ENCODE results near the gene ZFHX3. TPM values are rescaled to one million over a fixed set of nuclear protein-coding genes. Genes with fewer than 3 reads are reported as not detected.

The ZFHX3 gene
- polyA plus RNA-seq, 4 donors, result 0.45 to 12.8 (median 2.7) TPM

DNA sequence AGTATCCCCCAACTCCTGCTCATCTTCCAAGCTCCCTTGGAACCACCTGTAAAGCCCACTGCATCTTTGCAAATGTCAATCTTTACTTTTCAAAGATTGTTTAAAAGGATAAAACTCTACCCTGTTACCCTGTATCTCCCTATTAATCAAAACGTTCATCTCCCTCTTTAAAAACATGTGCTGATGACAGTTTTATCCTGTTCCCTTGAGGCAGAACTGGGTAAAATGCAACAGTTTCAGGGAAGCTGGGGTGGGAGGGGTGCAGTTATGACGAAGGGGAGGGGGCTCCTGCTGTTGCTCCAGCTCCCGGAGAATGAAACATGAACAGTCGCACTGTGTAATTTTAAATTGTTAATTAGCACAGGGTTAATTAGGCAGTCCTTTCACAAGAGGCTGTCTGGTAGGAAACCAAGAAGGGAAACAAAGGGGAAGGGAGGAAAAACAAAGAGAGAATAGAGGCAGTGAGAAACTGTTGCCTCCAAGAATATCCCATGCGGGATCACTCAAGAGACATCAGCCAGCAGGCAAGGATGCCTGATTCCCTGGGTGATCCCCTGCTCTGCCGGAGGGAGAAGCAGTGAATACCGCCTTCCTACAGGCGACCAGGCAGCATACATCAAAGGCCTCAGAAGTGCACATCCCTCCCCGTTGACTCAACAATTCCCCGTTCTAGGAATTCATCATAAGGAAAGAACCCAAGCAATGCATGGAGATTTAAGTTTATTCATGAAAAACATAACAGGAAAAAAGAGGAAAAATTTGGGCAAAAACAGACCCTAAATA, 84.2 kb downstream of the ZFHX3 start:
- FAIRE-seq, result no peak
- no peaks in the 10 kb centered on the region for H3K27me3 ChIP-seq (ENCODE audit: control insufficient read depth in 3 of 3, insufficient read depth in 3 of 3, low read length in 3 of 3)
- peaks cover 0 to 10% (median 0%) of the 10 kb centered on the region in 3 donors for H3K4me1 ChIP-seq (ENCODE audit: control insufficient read depth in 3 of 3, insufficient read depth in 2 of 3, low read depth in 1 of 3, low read length in 2 of 3)
- 75 to 82% (median 79%) methylated on average over 10 of the region's 10 CpGs for WGBS, 3 donors
- DNase-seq, result no peak
- no peaks in the 10 kb centered on the region for H3K9me3 ChIP-seq (ENCODE audit: control insufficient read depth in 2 of 2, insufficient read depth in 1 of 2, low read depth in 1 of 2, low read length in 1 of 2)
- H3K27ac ChIP-seq (ENCODE audit: low read depth in 1 of 3, low read length in 2 of 3), result no peak overlapping the region
- peaks cover 0 to 25% (median 0%) of the 10 kb centered on the region in 3 donors for H3K36me3 ChIP-seq (ENCODE audit: control insufficient read depth in 3 of 3, insufficient read depth in 2 of 3, low read depth in 1 of 3, low read length in 3 of 3)
- no peak overlapping the region for H3K4me3 ChIP-seq (ENCODE audit: low read depth in 1 of 3, low read length in 3 of 3)

DNA sequence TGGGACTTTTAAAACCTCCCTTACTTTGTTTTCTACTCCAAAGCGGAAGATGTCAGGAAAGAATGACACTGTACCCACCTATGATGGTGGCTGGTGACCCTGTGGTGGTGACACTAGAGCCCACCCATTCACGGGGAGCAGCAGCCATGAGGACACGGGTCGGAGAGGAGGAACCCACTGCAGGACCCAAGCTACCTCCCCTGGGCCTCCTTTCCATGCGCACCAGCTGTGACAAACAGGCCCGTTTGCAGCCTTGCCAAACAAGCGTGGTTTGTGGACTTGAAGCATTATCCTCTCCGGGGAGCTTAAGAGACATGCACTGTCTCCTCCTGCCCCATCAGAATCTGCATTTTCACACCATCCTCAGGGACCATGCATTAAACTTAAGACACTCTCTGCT, 85.6 kb downstream of the ZFHX3 start:
- no peaks in the 10 kb centered on the region for H3K27me3 ChIP-seq (ENCODE audit: control insufficient read depth in 3 of 3, insufficient read depth in 3 of 3, low read length in 3 of 3)
- 51 to 74% (median 61%) methylated on average over 8 of the region's 8 CpGs for WGBS, 3 donors
- H3K36me3 ChIP-seq (ENCODE audit: control insufficient read depth in 3 of 3, insufficient read depth in 2 of 3, low read depth in 1 of 3, low read length in 3 of 3), result peaks cover 0 to 39% (median 4%) of the 10 kb centered on the region in 3 donors
- DNase-seq, result no peak
- no peak for FAIRE-seq
- peaks cover 0 to 10% (median 0%) of the 10 kb centered on the region in 3 donors for H3K4me1 ChIP-seq (ENCODE audit: control insufficient read depth in 3 of 3, insufficient read depth in 2 of 3, low read depth in 1 of 3, low read length in 2 of 3)
- no peak overlapping the region for H3K4me3 ChIP-seq (ENCODE audit: low read depth in 1 of 3, low read length in 3 of 3)
- no peak overlapping the region for H3K27ac ChIP-seq (ENCODE audit: low read depth in 1 of 3, low read length in 2 of 3)
- no peaks in the 10 kb centered on the region for H3K9me3 ChIP-seq (ENCODE audit: control insufficient read depth in 2 of 2, insufficient read depth in 1 of 2, low read depth in 1 of 2, low read length in 1 of 2)

DNA sequence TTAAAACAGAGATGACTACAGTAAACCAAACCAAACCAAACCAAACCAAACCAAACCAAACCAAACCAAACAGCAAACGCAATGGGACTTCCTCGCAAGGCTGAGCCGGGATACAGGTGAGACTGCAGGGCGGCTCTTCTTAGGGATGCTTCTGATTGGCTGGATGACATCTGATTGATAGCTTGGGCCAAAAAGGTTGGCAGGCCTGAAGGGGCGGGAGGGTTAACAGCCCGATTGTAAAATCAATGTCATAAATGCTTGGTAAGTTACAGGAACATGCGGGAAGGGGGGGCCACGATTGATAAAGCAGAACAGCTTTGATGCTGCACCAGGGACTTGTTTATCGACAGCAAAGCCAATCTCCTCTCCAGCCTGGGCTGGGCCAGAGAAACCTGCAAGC, 86.1 kb downstream of the ZFHX3 start:
- peaks cover 0 to 10% (median 0%) of the 10 kb centered on the region in 3 donors for H3K4me1 ChIP-seq (ENCODE audit: control insufficient read depth in 3 of 3, insufficient read depth in 2 of 3, low read depth in 1 of 3, low read length in 2 of 3)
- DNase-seq (peak in 1 of 2 donors; percentile 69), FAIRE-seq (no peak)
- H3K36me3 ChIP-seq (ENCODE audit: control insufficient read depth in 3 of 3, insufficient read depth in 2 of 3, low read depth in 1 of 3, low read length in 3 of 3), result peaks cover 0 to 38% (median 4%) of the 10 kb centered on the region in 3 donors
- whole genome bisulfite sequencing, 3 donors, result 12 to 64% (median 53%) methylated on average over 9 of the region's 9 CpGs
- H3K27me3 ChIP-seq (ENCODE audit: control insufficient read depth in 3 of 3, insufficient read depth in 3 of 3, low read length in 3 of 3), result no peaks in the 10 kb centered on the region
- H3K9me3 ChIP-seq (ENCODE audit: control insufficient read depth in 2 of 2, insufficient read depth in 1 of 2, low read depth in 1 of 2, low read length in 1 of 2), result no peaks in the 10 kb centered on the region
- H3K4me3 ChIP-seq (ENCODE audit: low read depth in 1 of 3, low read length in 3 of 3), result no peak overlapping the region
- peak overlapping the region in 1 of 3 donors; percentile 19 for H3K27ac ChIP-seq (ENCODE audit: low read depth in 1 of 3, low read length in 2 of 3)

DNA sequence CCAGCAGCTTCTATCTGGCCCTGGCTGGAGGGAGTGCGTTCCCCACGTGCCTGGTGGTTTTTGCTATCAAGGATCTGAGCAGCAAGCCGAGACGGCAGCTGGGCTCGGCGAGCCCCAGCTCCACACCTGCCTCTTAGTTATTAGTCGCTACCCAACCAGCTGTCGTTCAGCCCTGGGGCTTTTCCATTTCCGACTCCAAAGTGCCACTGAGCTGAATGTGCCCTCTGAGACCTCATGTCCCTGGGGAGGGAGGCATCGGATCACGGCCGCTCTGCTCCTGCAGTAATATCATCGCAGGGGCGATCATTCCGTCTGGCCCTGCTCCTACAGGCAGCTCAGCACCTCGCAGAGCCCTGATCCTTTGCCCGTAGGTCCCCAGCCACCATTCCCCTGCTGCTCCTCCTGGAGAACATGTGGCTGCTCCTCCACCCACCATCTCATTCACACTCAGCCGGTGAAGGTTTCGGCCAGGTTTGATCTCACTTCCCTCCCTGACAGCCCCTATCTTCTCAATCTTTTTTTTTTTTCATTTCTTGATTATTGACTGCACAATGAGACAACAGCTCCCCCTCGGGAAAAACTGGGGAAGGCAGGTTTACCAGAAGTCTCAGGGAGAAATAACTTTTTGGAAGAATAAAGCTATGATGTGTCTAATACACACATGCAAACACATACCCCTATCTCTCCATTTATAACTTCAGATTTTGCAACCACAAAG, 86.7 kb downstream of the ZFHX3 start:
- WGBS, 3 donors, result 15 to 60% (median 34%) methylated on average over 20 of the region's 20 CpGs
- FAIRE-seq, result no peak
- Histone ChIP-seq H3K4me3 (ENCODE audit: low read depth in 1 of 3, low read length in 3 of 3) (no peak overlapping the region), H3K27me3 (ENCODE audit: control insufficient read depth in 3 of 3, insufficient read depth in 3 of 3, low read length in 3 of 3) (no peaks in the 10 kb centered on the region), H3K4me1 (ENCODE audit: control insufficient read depth in 3 of 3, insufficient read depth in 2 of 3, low read depth in 1 of 3, low read length in 2 of 3) (peaks cover 0 to 10% (median 0%) of the 10 kb centered on the region in 3 donors), H3K27ac (ENCODE audit: low read depth in 1 of 3, low read length in 2 of 3) (peak overlapping the region in 2 of 3 donors; percentile 19 to 45), H3K36me3 (ENCODE audit: control insufficient read depth in 3 of 3, insufficient read depth in 2 of 3, low read depth in 1 of 3, low read length in 3 of 3) (peaks cover 0 to 39% (median 4%) of the 10 kb centered on the region in 3 donors), H3K9me3 (ENCODE audit: control insufficient read depth in 2 of 2, insufficient read depth in 1 of 2, low read depth in 1 of 2, low read length in 1 of 2) (no peaks in the 10 kb centered on the region)
- peak; percentile 38 to 63 for DNase-seq

DNA sequence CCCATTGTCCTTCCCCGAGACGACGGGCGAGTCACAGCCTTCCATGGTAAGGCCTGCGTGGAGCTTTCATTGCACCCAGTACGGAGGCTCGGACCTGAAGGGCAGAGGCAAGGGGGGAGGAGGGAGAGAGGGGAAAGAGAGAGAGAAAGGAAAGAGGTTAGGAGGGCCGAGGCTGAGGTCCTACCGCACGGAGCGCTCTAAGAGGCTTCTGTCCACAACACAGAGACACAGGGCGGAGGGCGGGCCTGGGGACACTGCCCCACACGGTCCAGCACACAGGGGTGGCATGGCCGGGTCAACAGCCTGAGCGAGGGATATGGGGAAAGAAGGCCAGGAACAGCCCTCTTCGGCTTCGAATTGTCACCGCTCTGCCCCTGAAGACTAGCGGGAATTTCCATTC, 87.8 kb downstream of the ZFHX3 start:
- H3K27ac ChIP-seq (ENCODE audit: low read depth in 1 of 3, low read length in 2 of 3), result no peak overlapping the region
- H3K4me3 ChIP-seq (ENCODE audit: low read depth in 1 of 3, low read length in 3 of 3), result no peak overlapping the region
- no peak for FAIRE-seq
- no peaks in the 10 kb centered on the region for H3K27me3 ChIP-seq (ENCODE audit: control insufficient read depth in 3 of 3, insufficient read depth in 3 of 3, low read length in 3 of 3)
- peaks cover 0 to 44% (median 4%) of the 10 kb centered on the region in 3 donors for H3K36me3 ChIP-seq (ENCODE audit: control insufficient read depth in 3 of 3, insufficient read depth in 2 of 3, low read depth in 1 of 3, low read length in 3 of 3)
- WGBS, 3 donors, result 95 to 96% (median 95%) methylated on average over 18 to 20 of the region's 20 CpGs
- no peak for DNase-seq
- no peaks in the 10 kb centered on the region for H3K9me3 ChIP-seq (ENCODE audit: control insufficient read depth in 2 of 2, insufficient read depth in 1 of 2, low read depth in 1 of 2, low read length in 1 of 2)
- peaks cover 0 to 10% (median 0%) of the 10 kb centered on the region in 3 donors for H3K4me1 ChIP-seq (ENCODE audit: control insufficient read depth in 3 of 3, insufficient read depth in 2 of 3, low read depth in 1 of 3, low read length in 2 of 3)

DNA sequence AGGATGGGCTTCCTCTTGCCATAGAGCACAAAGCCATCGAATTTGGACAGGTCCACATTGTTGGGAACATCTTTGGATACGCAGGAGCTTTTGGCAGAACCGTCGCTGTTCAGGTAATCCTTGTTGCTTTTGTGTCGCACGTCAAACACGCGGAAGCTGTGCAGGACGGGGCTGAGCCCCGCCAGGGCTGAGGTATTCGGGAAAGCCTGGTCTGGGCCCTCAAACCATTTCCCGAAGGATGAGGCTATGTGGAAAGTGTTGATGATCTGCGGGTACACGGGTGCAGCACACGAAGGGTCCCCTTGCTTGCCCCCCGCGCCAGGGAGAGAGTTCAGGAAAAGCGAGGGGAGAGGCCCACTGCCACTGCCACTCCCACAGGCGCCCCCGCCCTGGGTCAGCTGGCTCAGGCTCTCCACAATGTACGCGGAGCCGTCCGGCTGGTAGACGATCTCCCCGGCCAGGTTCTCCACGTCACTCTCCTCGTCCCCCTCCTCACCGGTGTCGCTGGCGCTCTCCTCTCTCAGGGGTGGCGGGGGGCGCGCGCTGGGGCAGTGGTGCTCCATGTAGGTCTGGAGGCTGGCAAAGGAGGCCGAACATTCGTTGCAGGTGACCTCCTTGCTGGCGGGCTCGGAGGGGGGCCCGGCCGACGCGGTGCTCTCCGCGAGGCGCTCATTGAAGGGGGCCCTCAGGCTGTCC, 88.5 kb downstream of the ZFHX3 start:
- 96 to 98% (median 97%) methylated on average over 38 to 46 of the region's 46 CpGs for WGBS, 3 donors
- H3K27ac ChIP-seq (ENCODE audit: low read depth in 1 of 3, low read length in 2 of 3), result no peak overlapping the region
- peaks cover 0 to 48% (median 4%) of the 10 kb centered on the region in 3 donors for H3K36me3 ChIP-seq (ENCODE audit: control insufficient read depth in 3 of 3, insufficient read depth in 2 of 3, low read depth in 1 of 3, low read length in 3 of 3)
- no peaks in the 10 kb centered on the region for H3K9me3 ChIP-seq (ENCODE audit: control insufficient read depth in 2 of 2, insufficient read depth in 1 of 2, low read depth in 1 of 2, low read length in 1 of 2)
- H3K27me3 ChIP-seq (ENCODE audit: control insufficient read depth in 3 of 3, insufficient read depth in 3 of 3, low read length in 3 of 3), result no peaks in the 10 kb centered on the region
- DNase-seq, result no peak
- peaks cover 0 to 10% (median 0%) of the 10 kb centered on the region in 3 donors for H3K4me1 ChIP-seq (ENCODE audit: control insufficient read depth in 3 of 3, insufficient read depth in 2 of 3, low read depth in 1 of 3, low read length in 2 of 3)
- no peak overlapping the region for H3K4me3 ChIP-seq (ENCODE audit: low read depth in 1 of 3, low read length in 3 of 3)
- FAIRE-seq, result no peak

DNA sequence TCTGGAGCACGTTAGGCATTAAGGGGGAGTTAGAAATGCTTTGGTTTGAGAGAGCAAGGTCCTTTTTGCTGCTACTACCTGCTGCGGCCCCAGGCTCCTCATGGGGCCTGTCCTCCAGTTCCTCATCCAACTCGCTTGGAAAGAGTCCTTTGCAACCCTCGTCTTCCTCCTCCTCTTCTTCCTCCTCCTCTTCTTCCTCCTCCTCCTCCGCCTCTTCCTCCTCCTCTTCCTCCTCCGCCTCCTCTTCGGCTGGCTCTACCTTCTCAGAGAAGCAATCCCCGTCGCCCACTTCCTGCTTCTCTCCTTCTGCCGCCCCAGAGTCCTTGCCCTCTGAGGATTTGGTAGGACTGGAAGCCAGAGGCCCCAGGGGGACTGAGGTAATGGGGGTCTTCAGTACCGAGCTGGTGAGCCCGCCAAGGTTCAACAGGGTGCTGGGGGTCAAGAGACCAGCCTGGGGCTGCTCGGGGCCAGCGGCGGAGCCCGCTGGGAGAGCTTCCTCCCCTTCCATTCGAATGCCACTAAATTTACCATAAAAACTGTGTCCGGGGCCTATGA, 89.3 kb downstream of the ZFHX3 start:
- H3K27ac ChIP-seq (ENCODE audit: low read depth in 1 of 3, low read length in 2 of 3), result no peak overlapping the region
- peaks cover 0 to 10% (median 0%) of the 10 kb centered on the region in 3 donors for H3K4me1 ChIP-seq (ENCODE audit: control insufficient read depth in 3 of 3, insufficient read depth in 2 of 3, low read depth in 1 of 3, low read length in 2 of 3)
- 92 to 94% (median 92%) methylated on average over 18 of the region's 18 CpGs for WGBS, 3 donors
- H3K27me3 ChIP-seq (ENCODE audit: control insufficient read depth in 3 of 3, insufficient read depth in 3 of 3, low read length in 3 of 3), result no peaks in the 10 kb centered on the region
- FAIRE-seq, result no peak
- H3K36me3 ChIP-seq (ENCODE audit: control insufficient read depth in 3 of 3, insufficient read depth in 2 of 3, low read depth in 1 of 3, low read length in 3 of 3), result peaks cover 0 to 54% (median 4%) of the 10 kb centered on the region in 3 donors
- H3K9me3 ChIP-seq (ENCODE audit: control insufficient read depth in 2 of 2, insufficient read depth in 1 of 2, low read depth in 1 of 2, low read length in 1 of 2), result no peaks in the 10 kb centered on the region
- DNase-seq, result no peak
- no peak overlapping the region for H3K4me3 ChIP-seq (ENCODE audit: low read depth in 1 of 3, low read length in 3 of 3)
